Smooth muscle cell (in vitro differentiated cells): ENCODE measurements around the gene TSKU. TPM values are rescaled to one million over a fixed set of nuclear protein-coding genes. Genes with fewer than 3 reads are reported as not detected.

Experiments
- DNase-seq: peaks from one replicate; lab custom pipeline; 2025; ENCODE audit not compliant: unreplicated experiment; lab: John Stamatoyannopoulos, UW
- H2AFZ ChIP-seq: fragments of 200-600 bp; sonication (generic); 2 replicates; pipeline ENCODE4 v1.6.0; 2016; ENCODE audit warnings: antibody characterized with exemption, low read depth, mild to moderate bottlenecking
- H3F3A ChIP-seq: fragments of 200-600 bp; sonication (generic); 2 replicates; pipeline ENCODE4 v1.6.0; 2017; ENCODE audit warnings: antibody characterized with exemption, low read depth
- H3K27ac ChIP-seq: fragments of 200-600 bp; sonication (generic); 2 replicates; pipeline ENCODE4 v1.5.1; 2016; ENCODE audit warnings: low read depth, mild to moderate bottlenecking
- H3K27me3 ChIP-seq: fragments of 200-600 bp; sonication (generic); 2 replicates; pipeline ENCODE4 v1.6.1; 2016; ENCODE audit warnings: low read depth, mild to moderate bottlenecking
- H3K36me3 ChIP-seq: fragments of 200-600 bp; sonication (generic); 2 replicates; pipeline ENCODE4 v1.5.1; 2016; ENCODE audit warnings: low read depth
- H3K4me1 ChIP-seq: fragments of 200-600 bp; sonication (generic); 2 replicates; pipeline ENCODE4 v1.5.1; 2016; ENCODE audit warnings: low read depth
- H3K4me2 ChIP-seq: fragments of 200-600 bp; sonication (generic); 2 replicates; pipeline ENCODE4 v1.6.0; 2016; ENCODE audit warnings: mild to moderate bottlenecking
- H3K4me3 ChIP-seq: fragments of 200-600 bp; sonication (generic); 2 replicates; pipeline ENCODE4 v1.5.1; 2016; ENCODE audit warnings: mild to moderate bottlenecking
- H3K79me2 ChIP-seq: fragments of 200-600 bp; sonication (generic); 2 replicates; pipeline ENCODE4 v1.6.0; 2016; ENCODE audit warnings: low read depth, mild to moderate bottlenecking
- H3K9ac ChIP-seq: fragments of 200-600 bp; sonication (generic); 2 replicates; pipeline ENCODE4 v1.6.0; 2016; ENCODE audit warnings: low read depth
- H3K9me3 ChIP-seq: fragments of 200-600 bp; sonication (generic); replicated peaks from 2 replicates; pipeline ENCODE4 v1.5.1; 2016; ENCODE audit warnings: low read depth
- H4K20me1 ChIP-seq: fragments of 200-600 bp; sonication (generic); 2 replicates; pipeline ENCODE4 v1.6.0; 2016; ENCODE audit warnings: low read depth
- WGBS: methylation state at CpG from one replicate; pipeline ENCODE4 v1.1.7; 2016; ENCODE audit warnings: low lambda C conversion rate; 5-methylcytosine and 5-hydroxymethylcytosine counted together
- polyA plus RNA-seq: library from polyadenylated mRNA; unstranded; fragments of >200 nt; fragmentation: Nextera tagmentation; extraction: Ambion mirVana; gene quantifications from 2 replicates; pipeline ENCODE4 v1.2.1, GENCODE V29; 2016
- total RNA-seq: library from RNA; depleted of rRNA; stranded (reverse); fragments of >200 nt; gene quantifications from 2 replicates; pipeline ENCODE4 v1.2.3, GENCODE V29; 2014
- TF ChIP-seq, protein P1 (sequence below): fragments of 200-600 bp; sonication (generic); IDR thresholded peaks from 2 replicates; pipeline ENCODE4 v1.5.1; 2017; ENCODE audit warnings: borderline replicate concordance, mild to moderate bottlenecking, antibody characterized with exemption; ENCODE audit not compliant: insufficient read depth, poor library complexity, severe bottlenecking

TSKU gene
- total and polyA plus RNA-seq, 2 experiments from 2014 or later, result 75.2 to 144 TPM

GRCh38 chr11:76785513-76785912 is 2.4 kb downstream of the TSKU start:
- TF ChIP-seq, protein P1, sequence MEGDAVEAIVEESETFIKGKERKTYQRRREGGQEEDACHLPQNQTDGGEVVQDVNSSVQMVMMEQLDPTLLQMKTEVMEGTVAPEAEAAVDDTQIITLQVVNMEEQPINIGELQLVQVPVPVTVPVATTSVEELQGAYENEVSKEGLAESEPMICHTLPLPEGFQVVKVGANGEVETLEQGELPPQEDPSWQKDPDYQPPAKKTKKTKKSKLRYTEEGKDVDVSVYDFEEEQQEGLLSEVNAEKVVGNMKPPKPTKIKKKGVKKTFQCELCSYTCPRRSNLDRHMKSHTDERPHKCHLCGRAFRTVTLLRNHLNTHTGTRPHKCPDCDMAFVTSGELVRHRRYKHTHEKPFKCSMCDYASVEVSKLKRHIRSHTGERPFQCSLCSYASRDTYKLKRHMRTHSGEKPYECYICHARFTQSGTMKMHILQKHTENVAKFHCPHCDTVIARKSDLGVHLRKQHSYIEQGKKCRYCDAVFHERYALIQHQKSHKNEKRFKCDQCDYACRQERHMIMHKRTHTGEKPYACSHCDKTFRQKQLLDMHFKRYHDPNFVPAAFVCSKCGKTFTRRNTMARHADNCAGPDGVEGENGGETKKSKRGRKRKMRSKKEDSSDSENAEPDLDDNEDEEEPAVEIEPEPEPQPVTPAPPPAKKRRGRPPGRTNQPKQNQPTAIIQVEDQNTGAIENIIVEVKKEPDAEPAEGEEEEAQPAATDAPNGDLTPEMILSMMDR, result no peak
- no peaks in the 10 kb centered on the region for H3K36me3 ChIP-seq
- H3F3A ChIP-seq, result peaks cover 13% of the 10 kb centered on the region
- peaks cover 57% of the 10 kb centered on the region for H3K4me1 ChIP-seq
- 41% methylated on average over 6 of the region's 6 CpGs for WGBS
- peak overlapping the region; percentile 96 for H3K4me3 ChIP-seq
- no peak overlapping the region for H2AFZ ChIP-seq
- no peak for DNase-seq
- no peaks in the 10 kb centered on the region for H3K9me3 ChIP-seq
- H3K27me3 ChIP-seq, result no peaks in the 10 kb centered on the region
- H4K20me1 ChIP-seq, result peaks cover 64% of the 10 kb centered on the region
- peaks cover 70% of the 10 kb centered on the region for H3K79me2 ChIP-seq
- H3K27ac ChIP-seq, result peak overlapping the region; percentile 100
- H3K4me2 ChIP-seq, result peak overlapping the region; percentile 92
- H3K9ac ChIP-seq, result peak overlapping the region; percentile 98

DNA sequence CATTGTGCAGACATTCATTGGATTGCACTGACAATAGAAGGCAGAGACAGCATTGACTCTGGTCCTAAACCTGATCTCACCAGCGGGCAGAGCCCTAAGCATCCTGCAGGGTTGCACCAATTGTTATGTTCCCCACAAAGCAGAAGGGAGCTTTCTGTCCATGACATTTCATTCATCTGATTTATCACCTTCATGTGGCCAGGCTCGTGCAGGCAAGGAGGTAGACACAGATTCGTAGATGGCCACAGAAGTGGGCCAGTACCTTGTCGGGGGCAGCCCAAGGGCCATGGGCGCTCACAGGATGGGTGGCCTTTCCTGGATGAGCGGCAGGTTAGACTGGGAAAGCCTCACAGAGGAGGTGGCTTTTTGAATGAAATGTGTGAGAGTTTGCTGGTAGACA is 2.9 kb downstream of the TSKU start:
- H3K27ac ChIP-seq, result peak overlapping the region; percentile 100
- H3K36me3 ChIP-seq, result no peaks in the 10 kb centered on the region
- no peak overlapping the region for H3K9ac ChIP-seq
- H3K4me1 ChIP-seq, result peaks cover 56% of the 10 kb centered on the region
- 84% methylated on average over 6 of the region's 6 CpGs for WGBS
- peaks cover 70% of the 10 kb centered on the region for H4K20me1 ChIP-seq
- TF ChIP-seq, protein P1, result no peak
- no peak overlapping the region for H2AFZ ChIP-seq
- H3K79me2 ChIP-seq, result peaks cover 75% of the 10 kb centered on the region
- H3K4me3 ChIP-seq, result peak overlapping the region; percentile 96
- DNase-seq, result no peak
- H3K4me2 ChIP-seq, result peak overlapping the region; percentile 92
- no peaks in the 10 kb centered on the region for H3K9me3 ChIP-seq
- H3F3A ChIP-seq, result peaks cover 16% of the 10 kb centered on the region
- no peaks in the 10 kb centered on the region for H3K27me3 ChIP-seq

DNA sequence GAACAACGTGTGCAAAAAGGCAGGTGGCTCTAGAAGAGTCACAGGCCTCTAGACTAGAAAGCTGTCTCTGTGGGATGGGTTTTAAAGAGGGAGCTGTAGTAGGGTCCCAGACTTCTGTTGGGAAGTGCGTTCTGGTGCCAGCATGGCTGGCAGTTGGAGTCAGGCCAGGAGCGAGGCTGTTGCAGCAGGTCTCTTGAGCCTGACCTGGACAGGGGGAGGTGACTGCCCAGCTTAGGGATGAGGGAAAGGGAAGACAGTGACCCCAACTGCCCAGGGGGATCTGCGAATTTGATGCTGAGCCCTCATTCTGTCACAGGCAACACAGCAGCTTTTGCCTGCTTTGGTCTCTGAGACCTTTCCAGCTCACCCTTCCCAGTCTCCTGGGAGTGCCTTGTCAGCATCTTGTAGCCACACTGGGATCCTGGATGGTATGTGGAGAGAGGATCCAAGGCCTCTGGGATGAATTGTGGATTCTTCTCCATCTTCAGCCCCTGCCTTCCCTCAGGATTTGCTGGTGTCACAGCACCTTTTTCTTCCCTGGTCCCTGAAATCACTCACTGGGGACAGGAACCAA is 3.4 kb downstream of the TSKU start:
- H2AFZ ChIP-seq, result no peak overlapping the region
- H3K27me3 ChIP-seq, result no peaks in the 10 kb centered on the region
- H3K4me1 ChIP-seq, result peaks cover 51% of the 10 kb centered on the region
- H4K20me1 ChIP-seq, result peaks cover 75% of the 10 kb centered on the region
- peak overlapping the region; percentile 100 for H3K27ac ChIP-seq
- no peaks in the 10 kb centered on the region for H3K9me3 ChIP-seq
- TF ChIP-seq, protein P1, result no peak
- H3K79me2 ChIP-seq, result peaks cover 80% of the 10 kb centered on the region
- no peaks in the 10 kb centered on the region for H3K36me3 ChIP-seq
- H3K4me2 ChIP-seq, result peak overlapping the region; percentile 92
- H3F3A ChIP-seq, result peaks cover 19% of the 10 kb centered on the region
- no peak for DNase-seq
- H3K4me3 ChIP-seq, result no peak overlapping the region
- WGBS, result 84% methylated on average over 4 of the region's 4 CpGs
- no peak overlapping the region for H3K9ac ChIP-seq

DNA sequence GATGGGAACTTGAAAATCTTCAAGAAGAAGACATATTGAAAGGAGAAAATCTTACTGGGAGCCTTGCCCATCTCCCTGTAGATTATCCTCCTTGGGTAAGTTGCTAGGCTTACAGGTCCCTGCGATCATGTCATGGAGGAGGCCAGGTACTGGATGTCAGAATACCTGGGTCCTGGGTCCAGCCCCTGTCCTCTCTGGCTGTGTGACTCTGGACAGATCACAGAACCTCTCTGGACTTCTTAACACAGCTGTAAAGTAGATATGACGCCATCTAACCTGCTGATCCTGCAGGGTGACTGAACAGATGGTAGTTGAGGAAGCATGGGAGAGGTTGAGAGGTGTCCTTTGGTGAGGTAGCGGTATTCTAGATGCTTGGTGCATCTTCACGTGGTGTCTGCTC is 4.1 kb downstream of the TSKU start:
- Histone ChIP-seq H3K4me2 (peak overlapping the region; percentile 92), H4K20me1 (peaks cover 82% of the 10 kb centered on the region), H3K36me3 (no peaks in the 10 kb centered on the region), H3K9me3 (no peaks in the 10 kb centered on the region), H3K27me3 (no peaks in the 10 kb centered on the region), H3K4me3 (no peak overlapping the region), H3K79me2 (peaks cover 87% of the 10 kb centered on the region), H3F3A (peaks cover 19% of the 10 kb centered on the region), H3K9ac (no peak overlapping the region), H2AFZ (no peak overlapping the region), H3K27ac (peak overlapping the region; percentile 100), H3K4me1 (peaks cover 47% of the 10 kb centered on the region)
- TF ChIP-seq, protein P1, result no peak
- WGBS, result 89% methylated on average over 4 of the region's 4 CpGs
- DNase-seq, result no peak
